Stomach (tissue), 4 donors: ENCODE measurements around the gene NUDT4.

Experiments
- CTCF ChIP-seq, 7 experiments: fragments of 450-650 bp in 4 of 7; fragments of 200-600 bp in 3 of 7; sonication (generic) in 3 of 7; IDR thresholded peaks; one replicate each; pipeline ENCODE4 v1.5.1; 2016 to 2019; ENCODE audit warnings: antibody characterized with exemption in 7 of 7, control low read depth in 2 of 7, mild to moderate bottlenecking in 1 of 7
- EP300 ChIP-seq: sonication (generic); formaldehyde crosslinking; IDR thresholded peaks from one replicate; pipeline ENCODE4 v1.6.1; 2017; ENCODE audit warnings: antibody characterized with exemption
- POLR2A ChIP-seq, 4 donors: fragments of 450-650 bp; IDR thresholded peaks; one replicate each; pipeline ENCODE4 v1.6.1; 2016; ENCODE audit warnings: antibody characterized with exemption in 4 of 4, control low read depth in 2 of 4, mild to moderate bottlenecking in 1 of 4, moderate library complexity in 1 of 4
- POLR2AphosphoS5 ChIP-seq, 3 donors: sonication (generic); formaldehyde crosslinking; IDR thresholded peaks; one replicate each; pipeline ENCODE4 v1.6.1; 2016; ENCODE audit warnings: antibody characterized with exemption in 3 of 3

- TF ChIP-seq CTCF (IDR thresholded peaks at IDR 0.05) (no peak), POLR2A (IDR thresholded peaks at IDR 0.05) (no peak), POLR2AphosphoS5 (IDR thresholded peaks at IDR 0.05) (no peak), EP300 (no peak)
Measured at GRCh38 chr12:93339695-93340094, 38.0 kb upstream of the NUDT4 start.
